MM.1S (cell line): ENCODE results near the gene MKNK1.

Experiments
- DNase-seq: peaks from one replicate; pipeline ENCODE4 v3.0.0-alpha.2; 2015
- H2AFZ ChIP-seq: fragments of 300-600 bp; sonication (generic); 2 replicates; pipeline ENCODE4 v1.6.0; 2016; ENCODE audit warnings: antibody characterized with exemption, low read length
- H3F3A ChIP-seq: fragments of 300-600 bp; sonication (generic); 2 replicates; pipeline ENCODE4 v1.6.1; 2016; ENCODE audit warnings: mild to moderate bottlenecking, antibody characterized with exemption, low read length, moderate library complexity, mixed read lengths; ENCODE audit not compliant: insufficient read depth
- H3K27ac ChIP-seq: fragments of 300-600 bp; sonication (generic); 2 replicates; pipeline ENCODE4 v1.5.1; 2016; ENCODE audit warnings: mild to moderate bottlenecking, low read length
- H3K27me3 ChIP-seq: fragments of 300-600 bp; sonication (generic); replicated peaks from 2 replicates; pipeline ENCODE4 v1.6.0; 2016; ENCODE audit warnings: low read length; ENCODE audit not compliant: insufficient read depth
- H3K36me3 ChIP-seq: fragments of 300-600 bp; sonication (generic); replicated peaks from 2 replicates; pipeline ENCODE4 v1.6.1; 2016; ENCODE audit warnings: mild to moderate bottlenecking, low read length, mixed read lengths; ENCODE audit not compliant: insufficient read depth
- H3K4me1 ChIP-seq: fragments of 300-600 bp; sonication (generic); 2 replicates; pipeline ENCODE4 v1.6.1; 2016; ENCODE audit warnings: low read length, mixed read lengths
- H3K4me2 ChIP-seq: fragments of 300-600 bp; sonication (generic); 2 replicates; pipeline ENCODE4 v1.6.0; 2016; ENCODE audit warnings: low read depth, low read length
- H3K4me3 ChIP-seq: fragments of 300-600 bp; sonication (generic); 2 replicates; pipeline ENCODE4 v1.5.1; 2016; ENCODE audit warnings: low read length, mixed read lengths
- H3K79me2 ChIP-seq: fragments of 300-600 bp; sonication (generic); 2 replicates; pipeline ENCODE4 v1.6.1; 2016; ENCODE audit warnings: mixed run types, low read length, mixed read lengths
- H3K9ac ChIP-seq: fragments of 300-600 bp; sonication (generic); 2 replicates; pipeline ENCODE4 v1.6.1; 2016; ENCODE audit warnings: low read length, mixed read lengths
- H3K9me2 ChIP-seq: fragments of 300-600 bp; sonication (generic); replicated peaks from 2 replicates; pipeline ENCODE4 v1.6.1; 2016; ENCODE audit warnings: mild to moderate bottlenecking, low read length, mixed read lengths; ENCODE audit not compliant: insufficient read depth
- H3K9me3 ChIP-seq: fragments of 300-600 bp; sonication (generic); replicated peaks from 2 replicates; pipeline ENCODE4 v1.6.1; 2016; ENCODE audit warnings: mild to moderate bottlenecking, low read length, mixed read lengths; ENCODE audit not compliant: insufficient read depth
- H4K20me1 ChIP-seq: fragments of 300-600 bp; sonication (generic); 2 replicates; pipeline ENCODE4 v1.6.1; 2016; ENCODE audit warnings: mild to moderate bottlenecking, low read length, moderate library complexity, mixed read lengths; ENCODE audit not compliant: insufficient read depth
- CTCF ChIP-seq: fragments of 300-600 bp; sonication (generic); IDR thresholded peaks from 2 replicates; pipeline ENCODE4 v1.5.1; 2016; ENCODE audit warnings: antibody characterized with exemption, low read length, mixed read lengths
- EZH2 ChIP-seq: fragments of 300-600 bp; sonication (generic); optimal IDR thresholded peaks from 2 replicates; pipeline ENCODE3; 2017; ENCODE audit warnings: low read depth, mild to moderate bottlenecking, antibody characterized with exemption, low read length, mixed read lengths
- EZH2phosphoT487 ChIP-seq: fragments of 300-600 bp; sonication (generic); IDR thresholded peaks from 2 replicates; pipeline ENCODE4 v1.6.1; 2018; ENCODE audit warnings: antibody characterized with exemption, low read length

Gene MKNK1

GRCh38 chr1:46546210-46546609 is 57.9 kb downstream of the MKNK1 start:
- Histone ChIP-seq H3K27ac (no peak overlapping the region), H3K4me1 (no peaks in the 10 kb centered on the region), H3K4me2 (no peak overlapping the region), H3K9me3 (no peaks in the 10 kb centered on the region), H3K36me3 (no peaks in the 10 kb centered on the region), H3K27me3 (peaks cover 38% of the 10 kb centered on the region), H3K9me2 (no peaks in the 10 kb centered on the region), H3K9ac (no peak overlapping the region), H3F3A (no peaks in the 10 kb centered on the region), H3K4me3 (no peak overlapping the region), H3K79me2 (no peaks in the 10 kb centered on the region), H2AFZ (no peak overlapping the region), H4K20me1 (no peaks in the 10 kb centered on the region)
- no peak for DNase-seq
- TF ChIP-seq EZH2: no peak
- no peak for TF ChIP-seq EZH2phosphoT487
- TF ChIP-seq CTCF: no peak

GRCh38 chr1:46545784-46546183 is 58.3 kb downstream of the MKNK1 start:
- Histone ChIP-seq H3K9ac (no peak overlapping the region), H3K4me2 (no peak overlapping the region), H3K4me1 (no peaks in the 10 kb centered on the region), H3K4me3 (no peak overlapping the region), H3F3A (no peaks in the 10 kb centered on the region), H2AFZ (no peak overlapping the region), H4K20me1 (no peaks in the 10 kb centered on the region), H3K9me2 (no peaks in the 10 kb centered on the region), H3K9me3 (no peaks in the 10 kb centered on the region), H3K27ac (no peak overlapping the region), H3K36me3 (no peaks in the 10 kb centered on the region), H3K27me3 (peaks cover 38% of the 10 kb centered on the region), H3K79me2 (no peaks in the 10 kb centered on the region)
- TF ChIP-seq EZH2 (no peak), CTCF (no peak), EZH2phosphoT487 (no peak)
- DNase-seq: no peak

GRCh38 chr1:46544561-46545240 is 59.4 kb downstream of the MKNK1 start:
- Histone ChIP-seq H3K9ac (no peak overlapping the region), H2AFZ (no peak overlapping the region), H3K4me3 (no peak overlapping the region), H3K36me3 (no peaks in the 10 kb centered on the region), H3F3A (no peaks in the 10 kb centered on the region), H3K4me1 (no peaks in the 10 kb centered on the region), H3K79me2 (no peaks in the 10 kb centered on the region), H4K20me1 (no peaks in the 10 kb centered on the region), H3K9me3 (no peaks in the 10 kb centered on the region), H3K27ac (no peak overlapping the region), H3K9me2 (no peaks in the 10 kb centered on the region), H3K27me3 (peaks cover 38% of the 10 kb centered on the region), H3K4me2 (no peak overlapping the region)
- TF ChIP-seq EZH2 (no peak), EZH2phosphoT487 (no peak), CTCF (no peak)
- no peak for DNase-seq
